ENCODE data around the gene ACTL6A.
"Not testable (repeated sequence)": the region's sequence is repeated elsewhere in the genome, so short reads cannot be mapped to it uniquely, and the experiment has no call there.

ACTL6A gene

GRCh38 chr3:179562591-179563270 is at the start of gene ACTL6A:
Gene ACTL6A (plus strand): TSS chr3:179562926. CDS start chr3:179563093, 167 bp downstream.
- peak; percentile 95 to 100 (median 99) for DNase-seq

- no peak for DNase-seq
Observed at GRCh38 chr3:179513862-179514261, 48.9 kb upstream of the ACTL6A start.

GRCh38 chr3:179516461-179517251 is 46.1 kb upstream of the ACTL6A start:
- not testable (repeated sequence) for DNase-seq

GRCh38 chr3:179526482-179526881 is 36.2 kb upstream of the ACTL6A start:
- no peak for DNase-seq

- peak in 19 of 58 donors; percentile 0 to 34 (median 6) for DNase-seq
Observed at GRCh38 chr3:179526989-179527391, 35.7 kb upstream of the ACTL6A start.

GRCh38 chr3:179528772-179529171 is 34.0 kb upstream of the ACTL6A start:
- no peak for DNase-seq

GRCh38 chr3:179531576-179531975 is 31.1 kb upstream of the ACTL6A start:
- peak in 1 of 58 donors; percentile 1 for DNase-seq

- no peak for DNase-seq
Observed at GRCh38 chr3:179533274-179533673, 29.5 kb upstream of the ACTL6A start.

GRCh38 chr3:179536256-179536655 is 26.5 kb upstream of the ACTL6A start:
- no peak for DNase-seq

GRCh38 chr3:179541094-179541493 is 21.6 kb upstream of the ACTL6A start:
- no peak for DNase-seq

- no peak for DNase-seq
Observed at GRCh38 chr3:179541596-179541995, 21.1 kb upstream of the ACTL6A start.

GRCh38 chr3:179542375-179542774 is 20.4 kb upstream of the ACTL6A start:
- DNase-seq, result no peak

GRCh38 chr3:179544981-179545645 is 17.6 kb upstream of the ACTL6A start:
- no peak for DNase-seq

GRCh38 chr3:179546814-179547241 is 15.9 kb upstream of the ACTL6A start:
- no peak for DNase-seq

- peak in 2 of 58 donors; percentile 0 to 3 for DNase-seq
Observed at GRCh38 chr3:179551349-179552105, 11.2 kb upstream of the ACTL6A start.

- peak in 50 of 58 donors; percentile 4 to 81 (median 39) for DNase-seq
Observed at GRCh38 chr3:179558742-179559364, 3.9 kb upstream of the ACTL6A start.

- no peak for DNase-seq
Observed at GRCh38 chr3:179560791-179561190, 1.9 kb upstream of the ACTL6A start.

- peak in 36 of 58 donors; percentile 8 to 73 (median 36) for DNase-seq
Observed at GRCh38 chr3:179563271-179563783, 601 bp downstream of the ACTL6A start.

GRCh38 chr3:179565496-179565895 is 2.8 kb downstream of the ACTL6A start:
- no peak for DNase-seq

GRCh38 chr3:179580992-179581391 is 18.3 kb downstream of the ACTL6A start:
- no peak for DNase-seq

Measured in anterior cingulate cortex (tissue), 58 donors.